Measurements from ENCODE around the gene OR52K1.
"Not testable (repeated sequence)": the region's sequence is repeated elsewhere in the genome, so short reads cannot be mapped to it uniquely, and the experiment has no call there.

The OR52K1 gene

DNA sequence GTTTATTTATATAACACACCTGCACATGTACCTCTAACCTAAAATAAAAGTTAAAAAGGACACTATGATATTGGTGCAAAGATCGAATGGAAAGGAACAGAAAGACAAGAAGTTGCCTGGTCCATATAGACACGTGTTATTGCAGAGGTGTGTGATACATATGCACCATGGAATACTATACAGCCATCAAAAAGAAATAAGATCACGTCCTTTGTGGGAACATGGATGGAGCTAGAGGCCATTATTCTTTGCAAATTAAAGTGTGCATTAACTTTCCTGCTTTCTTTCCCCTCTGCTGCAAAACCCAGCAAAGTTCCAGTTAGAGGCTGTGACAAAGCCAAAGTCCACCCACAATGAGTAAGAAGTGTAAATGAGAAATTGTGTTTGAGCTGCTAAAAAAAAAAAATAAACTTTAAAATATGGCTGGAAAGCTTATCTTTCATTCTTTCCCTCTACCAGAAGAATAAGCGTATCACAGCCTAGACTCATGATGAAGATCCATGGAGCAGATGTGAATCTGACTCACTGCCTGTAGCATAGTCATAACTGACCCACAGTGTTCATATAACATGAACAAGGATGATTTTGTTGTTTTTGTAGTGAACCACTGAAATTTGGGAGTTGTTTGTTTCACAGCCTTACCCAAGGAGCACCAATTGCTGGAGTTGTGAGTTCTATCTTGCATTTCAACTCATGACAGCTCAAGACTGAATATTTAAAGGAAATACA lies 9.6 kb downstream of the OR52K1 start:
- no peak for DNase-seq (ENCODE audit: low read depth in 2 of 2)

DNA sequence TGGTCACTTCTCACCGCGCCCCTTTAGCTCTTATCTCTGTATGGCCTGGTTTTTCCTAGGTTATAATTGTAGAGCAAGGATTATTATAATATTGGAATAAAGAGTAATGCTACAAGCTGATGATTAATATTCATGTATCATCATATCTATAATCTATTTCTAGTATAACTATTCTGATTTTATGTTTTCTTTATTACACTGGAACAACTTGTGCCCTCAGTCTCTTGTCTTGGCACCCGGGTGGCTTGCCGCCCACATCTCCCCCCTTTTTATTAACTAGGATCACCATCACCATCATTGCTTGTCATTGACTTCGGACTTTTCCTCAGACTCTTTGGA lies 11.0 kb downstream of the OR52K1 start:
- DNase-seq (ENCODE audit: low read depth in 2 of 2) = no peak

DNA sequence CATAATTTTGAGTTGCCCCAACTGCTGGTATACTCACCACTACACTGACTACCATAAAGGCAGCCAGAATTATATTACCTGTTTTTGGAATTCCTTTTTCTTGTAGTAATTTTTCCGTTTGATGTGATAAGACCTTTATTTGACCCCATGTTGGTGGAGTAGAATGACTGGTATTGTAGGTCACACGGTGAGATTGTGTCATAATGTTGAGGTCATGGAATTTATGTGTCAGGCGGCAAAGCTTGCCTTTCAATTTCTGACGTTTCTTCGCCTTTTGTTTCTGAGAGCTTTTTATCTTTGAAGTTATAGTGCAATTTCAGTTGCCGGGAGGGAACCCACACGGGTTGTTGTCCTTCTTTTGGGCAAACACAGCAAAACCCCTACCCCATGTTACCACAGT lies 13.0 kb downstream of the OR52K1 start:
- no peak for DNase-seq (ENCODE audit: low read depth in 2 of 2)

DNA sequence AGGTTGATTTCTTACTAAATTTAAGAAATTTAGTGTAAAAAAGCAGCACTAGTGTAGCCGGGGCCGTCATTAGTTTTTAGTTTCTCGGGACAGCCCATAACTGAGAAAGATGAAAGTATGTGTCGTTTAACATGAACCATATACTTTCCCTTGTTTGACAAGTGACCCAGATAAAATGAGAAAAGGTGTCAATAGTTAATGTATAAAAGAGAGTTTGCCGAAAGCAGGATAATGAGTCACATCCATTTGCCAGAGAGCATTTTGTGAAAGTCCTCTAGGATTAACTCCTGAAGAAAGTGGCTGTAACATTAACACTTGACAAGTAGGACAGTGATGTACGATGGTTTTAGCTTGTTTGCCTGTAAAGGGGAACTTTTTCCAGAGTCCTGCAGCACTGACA lies 13.5 kb downstream of the OR52K1 start:
- DNase-seq (ENCODE audit: low read depth in 2 of 2) = no peak

DNA sequence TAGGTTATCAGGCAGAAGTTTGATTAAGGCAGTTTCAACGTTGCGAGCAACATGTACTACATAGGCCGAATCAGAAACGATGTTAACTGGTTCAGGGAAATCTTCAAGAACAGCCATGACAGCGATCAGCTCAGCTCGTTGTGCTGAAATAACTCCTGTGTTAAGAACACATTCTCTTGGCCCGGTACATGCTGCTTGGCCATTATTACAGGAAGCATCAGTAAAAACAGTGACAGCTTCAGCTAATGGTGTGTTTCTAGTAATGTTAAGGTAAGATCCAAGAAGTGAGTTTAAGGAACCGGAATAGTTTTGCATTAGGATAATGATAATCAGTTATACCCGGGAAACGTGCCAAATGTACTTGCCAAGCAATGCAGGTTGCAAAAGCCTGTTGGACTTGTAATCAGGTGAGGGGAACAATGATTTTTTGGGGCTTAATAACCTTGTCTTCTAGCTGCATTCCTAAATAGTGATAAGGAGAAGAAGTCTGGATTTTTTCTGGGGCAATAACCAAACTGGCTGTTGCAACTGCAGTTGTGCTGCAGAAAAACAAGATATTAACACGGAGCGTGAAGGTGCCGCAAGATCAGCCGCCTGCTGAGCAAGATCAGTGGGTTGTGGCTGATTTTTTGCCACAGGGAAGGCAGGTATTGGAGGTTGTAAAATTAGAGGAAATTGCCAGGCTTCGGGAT lies 14.3 kb downstream of the OR52K1 start:
- DNase-seq (ENCODE audit: low read depth in 2 of 2) = no peak

DNA sequence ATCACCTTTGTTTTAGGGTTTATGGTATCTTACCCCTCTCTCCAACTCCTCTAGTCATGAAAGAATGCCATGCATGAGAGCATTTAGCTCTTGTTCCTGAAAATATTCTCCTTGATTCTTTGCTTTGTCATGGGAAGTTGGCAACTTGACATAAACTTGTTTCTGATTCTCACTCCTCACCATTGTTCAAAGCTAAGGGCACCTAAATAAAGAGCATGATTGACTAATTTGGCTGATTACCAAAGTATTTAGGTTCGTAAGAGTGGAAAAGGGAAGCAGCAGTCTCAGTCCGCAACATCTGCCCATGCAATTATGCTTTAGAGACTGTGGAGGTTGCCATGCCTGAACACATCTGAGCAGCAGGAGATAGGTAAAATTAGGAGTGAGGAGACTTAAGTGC lies 26.4 kb downstream of the OR52K1 start:
- DNase-seq (ENCODE audit: low read depth in 2 of 2) = no peak

DNA sequence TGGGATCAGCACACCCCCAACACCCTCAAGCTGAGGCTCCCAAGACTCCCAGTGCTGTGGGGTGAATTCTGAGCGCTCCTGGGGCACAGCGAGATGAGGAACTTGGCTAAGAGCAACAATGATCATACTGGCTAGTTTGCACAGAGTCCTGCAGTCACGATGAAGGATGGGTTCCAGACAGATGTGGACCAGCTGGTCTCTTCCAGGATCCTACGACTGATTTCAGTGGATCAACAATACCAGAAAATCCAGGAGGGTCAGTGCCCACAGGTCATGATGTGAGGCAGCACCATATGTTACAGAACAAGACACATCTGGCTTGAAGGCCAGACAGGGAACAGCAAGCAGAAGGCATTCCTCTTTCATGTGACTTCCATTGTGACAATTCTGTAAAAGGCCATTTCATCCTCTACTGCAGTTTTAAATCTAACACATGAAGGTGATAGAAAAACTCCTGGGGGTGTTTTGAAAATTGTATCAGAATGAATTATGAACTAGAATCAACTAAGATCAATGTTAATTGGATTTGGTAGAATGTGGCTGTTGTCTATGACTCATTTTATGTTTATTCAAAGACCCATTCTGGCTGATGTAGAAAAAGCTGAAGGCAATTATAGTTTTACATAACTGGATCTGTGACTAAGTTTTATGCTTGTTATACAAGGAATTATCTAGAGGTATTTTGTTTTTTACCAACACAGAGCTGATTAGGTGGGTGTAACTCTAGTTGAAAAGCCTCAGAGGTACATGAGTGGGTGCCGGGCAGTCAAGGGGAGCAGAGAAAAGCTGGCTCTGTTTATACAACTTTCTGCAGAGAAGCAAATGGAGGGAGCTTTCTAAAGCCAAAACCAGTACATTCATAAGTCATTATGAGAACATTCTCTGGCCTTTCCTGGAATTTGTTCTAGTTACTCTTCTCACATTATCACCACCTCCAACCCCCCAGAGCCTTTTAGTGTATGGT lies 29.1 kb downstream of the OR52K1 start:
- no peak for DNase-seq (ENCODE audit: low read depth in 2 of 2)

DNA sequence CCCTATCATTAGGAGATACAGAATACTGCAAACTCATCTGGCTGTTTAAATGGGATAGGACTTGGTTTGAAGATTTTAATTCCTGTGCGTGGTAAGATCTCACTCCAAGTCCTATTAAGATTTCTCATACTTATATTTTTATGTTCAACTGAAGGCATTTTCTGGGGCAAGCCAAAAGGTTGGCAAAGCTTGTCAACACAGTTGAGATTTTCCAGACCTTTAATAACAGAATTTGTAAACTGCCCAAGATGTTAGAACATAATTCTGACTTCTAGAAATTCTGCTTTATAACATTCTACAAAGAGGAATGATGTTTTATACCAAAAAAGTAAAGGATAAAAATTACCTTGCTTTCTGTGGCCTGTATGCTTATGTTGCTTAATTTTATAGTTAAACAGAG lies 31.8 kb downstream of the OR52K1 start:
- no peak for DNase-seq (ENCODE audit: low read depth in 2 of 2)

DNA sequence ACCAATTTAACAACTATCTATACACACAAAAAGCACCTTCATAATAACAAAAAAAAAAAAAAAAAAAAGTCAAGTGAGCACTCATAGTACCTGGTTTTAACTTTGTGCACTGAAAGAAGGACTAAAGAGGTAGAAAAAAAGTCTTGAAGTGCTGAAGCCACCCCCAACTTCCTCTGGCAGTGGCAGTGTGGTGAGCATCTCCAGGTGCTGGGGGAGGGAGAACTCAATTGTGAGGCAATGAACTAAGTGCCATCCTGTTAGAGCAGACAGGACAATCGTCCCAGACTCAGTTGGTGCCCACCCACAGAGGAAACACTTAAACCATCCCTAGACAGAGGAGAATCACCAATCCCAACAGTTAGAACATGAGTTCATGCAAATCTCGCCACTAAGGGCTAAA lies 39.9 kb downstream of the OR52K1 start:
- no peak for DNase-seq (ENCODE audit: low read depth in 2 of 2)

DNA sequence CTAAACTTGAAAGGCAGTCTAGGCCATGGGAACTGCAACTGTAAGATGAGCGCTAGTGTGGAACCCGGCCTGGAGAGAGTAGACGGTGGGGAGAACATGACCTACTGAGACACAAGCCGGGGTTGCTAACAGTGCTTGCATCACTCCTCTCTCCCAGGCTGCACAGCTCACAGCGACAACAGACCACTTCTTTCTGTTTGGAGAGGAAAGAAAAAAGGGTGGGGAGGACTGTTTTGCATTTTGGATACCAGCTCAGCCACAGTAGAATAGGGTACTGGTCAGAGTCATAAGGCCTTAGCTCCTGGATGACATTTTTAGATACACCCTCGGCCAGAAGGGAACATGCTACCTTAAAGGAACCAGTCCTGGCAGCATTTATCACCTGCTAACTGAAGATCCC lies 40.3 kb downstream of the OR52K1 start:
- no peak for DNase-seq (ENCODE audit: low read depth in 2 of 2)

DNA sequence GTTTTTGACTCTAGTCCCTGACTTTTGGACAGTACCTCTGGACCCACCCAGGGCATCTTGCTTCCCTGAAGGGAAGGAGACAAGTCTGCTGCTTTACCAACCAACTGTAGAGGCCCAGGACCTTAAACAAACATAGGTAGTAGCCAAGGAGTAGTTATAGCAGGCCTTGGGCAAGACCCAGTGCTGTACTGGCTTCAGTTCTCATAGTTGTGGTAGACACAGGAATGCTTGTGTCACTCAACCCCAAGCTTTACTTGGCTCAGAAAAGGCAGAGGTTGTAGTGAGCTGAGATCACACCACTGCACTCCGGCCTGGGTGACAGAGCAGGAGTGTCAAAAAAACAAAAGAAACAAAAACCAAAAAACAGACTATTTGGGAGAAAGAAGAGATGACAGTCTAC lies 41.2 kb downstream of the OR52K1 start:
- no peak for DNase-seq (ENCODE audit: low read depth in 2 of 2)

DNA sequence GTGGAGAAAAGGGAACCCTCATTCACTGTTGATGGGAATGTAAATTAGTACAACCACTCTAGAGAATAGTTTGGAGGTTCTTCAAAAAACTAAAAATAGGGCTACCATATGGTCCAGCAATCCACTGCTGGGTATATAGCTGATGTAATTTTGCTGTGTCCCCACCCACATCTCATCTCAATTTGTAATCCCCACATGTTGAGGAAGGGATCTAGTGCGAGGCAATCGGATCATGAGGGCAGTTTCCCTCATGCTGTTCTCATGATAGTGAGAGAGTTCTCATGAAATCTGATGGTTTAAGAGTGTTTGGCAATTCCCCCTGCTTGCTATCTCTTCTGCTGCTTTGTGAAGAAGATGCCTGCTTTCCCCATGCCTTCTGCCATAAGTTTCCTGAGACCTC lies 45.5 kb downstream of the OR52K1 start:
- DNase-seq (ENCODE audit: low read depth in 2 of 2) = no peak

DNA sequence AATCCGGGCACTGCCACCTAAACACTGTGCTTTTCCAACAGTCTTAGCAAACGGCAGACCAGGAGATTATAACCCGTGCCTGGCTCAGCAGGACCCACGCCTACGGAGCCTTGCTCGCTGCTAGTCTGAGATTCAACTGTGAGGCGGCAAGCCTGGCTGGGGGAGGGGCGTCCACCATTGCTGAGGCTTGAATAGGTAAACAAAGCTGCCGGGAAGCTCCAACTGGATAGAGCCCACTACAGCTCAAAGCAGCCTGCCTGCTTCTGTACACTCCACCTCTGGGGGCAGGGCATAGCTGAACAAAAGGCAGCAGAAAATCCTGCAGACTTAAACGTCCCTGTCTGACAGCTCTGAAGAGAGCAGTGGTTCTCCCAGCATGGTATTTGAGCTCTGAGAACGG lies 49.2 kb downstream of the OR52K1 start:
- DNase-seq (ENCODE audit: low read depth in 2 of 2) = not testable (repeated sequence)

DNA sequence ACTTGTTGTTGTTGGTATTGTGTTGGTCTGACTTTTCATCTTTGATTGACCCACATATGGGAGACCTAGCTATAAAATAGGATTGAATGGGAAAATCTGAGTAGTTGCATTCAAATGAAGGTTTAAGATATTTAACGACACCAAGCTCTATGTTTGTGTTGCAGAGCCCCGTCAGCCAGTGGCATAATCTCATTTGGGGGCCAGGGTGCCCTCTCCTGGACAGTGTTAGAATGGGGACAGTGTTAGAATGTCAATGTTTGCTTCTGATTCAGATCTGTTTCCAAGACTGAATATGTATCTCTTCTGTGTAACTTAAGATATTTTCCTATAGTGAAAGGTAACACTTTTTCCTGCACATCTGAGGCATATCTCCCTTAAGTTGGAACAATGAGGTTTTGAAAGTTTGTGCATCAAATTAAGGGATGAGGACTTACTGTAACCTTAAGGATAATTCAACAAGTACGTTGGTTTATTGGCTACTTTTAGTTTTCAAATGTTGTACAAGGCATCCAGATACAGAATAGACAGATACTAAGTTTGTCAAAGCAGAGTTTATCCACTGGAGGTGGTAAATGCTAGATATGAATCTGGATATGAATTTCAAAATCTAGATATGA lies 57.3 kb downstream of the OR52K1 start:
- DNase-seq (ENCODE audit: low read depth in 2 of 2) = peak in 1 of 2 donors; percentile 6

DNA sequence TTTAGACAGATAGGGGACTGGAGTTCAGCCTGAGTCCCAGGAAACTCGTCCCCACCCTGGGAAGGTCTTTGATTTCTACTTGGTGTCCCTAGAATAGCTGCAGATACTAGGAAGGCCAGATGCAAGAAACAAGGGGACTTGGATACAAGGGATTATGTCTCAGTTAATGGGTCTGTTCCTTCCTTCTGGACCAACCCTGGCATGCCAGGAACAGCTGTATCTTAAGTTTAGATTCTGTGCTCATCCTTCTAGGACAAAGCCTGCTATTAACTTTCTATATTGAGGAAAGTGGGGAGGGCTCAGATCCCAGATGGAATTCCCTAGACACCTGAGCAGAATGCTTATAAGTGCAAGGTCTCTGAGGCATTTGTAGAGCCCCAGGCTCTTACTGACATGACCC lies 58.6 kb downstream of the OR52K1 start:
- DNase-seq (ENCODE audit: low read depth in 2 of 2) = no peak
